ENCODE measurements around the gene CLCN1.
A peak's percentile ranks its signal among the peaks of the same experiment; 100 is the strongest.
"Not testable (repeated sequence)": the region's sequence is repeated elsewhere in the genome, so short reads cannot be mapped to it uniquely, and the experiment has no call there.

CLCN1 gene

GRCh38 chr7:143315776-143316175 is at the start of gene CLCN1:
TSS of gene CLCN1 (plus strand) at chr7:143316111. CDS start at chr7:143316213, 102 bp downstream.
- no peak for DNase-seq (ENCODE audit: low read depth in 1 of 2, low spot score in 1 of 2)

GRCh38 chr7:143269251-143269650 is 46.7 kb upstream of the CLCN1 start:
- no peak for DNase-seq (ENCODE audit: low read depth in 1 of 2, low spot score in 1 of 2)

- DNase-seq (ENCODE audit: low read depth in 1 of 2, low spot score in 1 of 2) = no peak
Observed at GRCh38 chr7:143271240-143271639, 44.7 kb upstream of the CLCN1 start.

- no peak for DNase-seq (ENCODE audit: low read depth in 1 of 2, low spot score in 1 of 2)
Observed at GRCh38 chr7:143272871-143273270, 43.0 kb upstream of the CLCN1 start.

GRCh38 chr7:143279186-143280098 is 36.5 kb upstream of the CLCN1 start:
- DNase-seq (ENCODE audit: low read depth in 1 of 2, low spot score in 1 of 2) = no peak

GRCh38 chr7:143280160-143280559 is 35.8 kb upstream of the CLCN1 start:
- DNase-seq (ENCODE audit: low read depth in 1 of 2, low spot score in 1 of 2) = no peak

GRCh38 chr7:143280566-143280965 is 35.3 kb upstream of the CLCN1 start:
- no peak for DNase-seq (ENCODE audit: low read depth in 1 of 2, low spot score in 1 of 2)

- DNase-seq (ENCODE audit: low read depth in 1 of 2, low spot score in 1 of 2) = no peak
Observed at GRCh38 chr7:143281529-143281928, 34.4 kb upstream of the CLCN1 start.

- no peak for DNase-seq (ENCODE audit: low read depth in 1 of 2, low spot score in 1 of 2)
Observed at GRCh38 chr7:143282124-143282523, 33.8 kb upstream of the CLCN1 start.

- DNase-seq (ENCODE audit: low read depth in 1 of 2, low spot score in 1 of 2) = no peak
Observed at GRCh38 chr7:143283381-143283780, 32.5 kb upstream of the CLCN1 start.

GRCh38 chr7:143284591-143285469 is 31.1 kb upstream of the CLCN1 start, which contains the start of gene TMEM139:
TSS of gene TMEM139 (plus strand) at chr7:143284958. CDS start at chr7:143285958, 1,000 bp downstream.
- DNase-seq (ENCODE audit: low read depth in 1 of 2, low spot score in 1 of 2) = no peak

GRCh38 chr7:143285470-143285778 is 30.5 kb upstream of the CLCN1 start:
- no peak for DNase-seq (ENCODE audit: low read depth in 1 of 2, low spot score in 1 of 2)

- DNase-seq (ENCODE audit: low read depth in 1 of 2, low spot score in 1 of 2) = no peak
Observed at GRCh38 chr7:143285806-143286521, 29.9 kb upstream of the CLCN1 start.

GRCh38 chr7:143286522-143286890 is 29.4 kb upstream of the CLCN1 start:
- DNase-seq (ENCODE audit: low read depth in 1 of 2, low spot score in 1 of 2) = no peak

- no peak for DNase-seq (ENCODE audit: low read depth in 1 of 2, low spot score in 1 of 2)
Observed at GRCh38 chr7:143287339-143287934, 28.5 kb upstream of the CLCN1 start.

- DNase-seq (ENCODE audit: low read depth in 1 of 2, low spot score in 1 of 2) = peak; percentile 98 to 99
Observed at GRCh38 chr7:143287935-143288826, 27.7 kb upstream of the CLCN1 start, which contains the start of gene CASP2. TSS of gene CASP2 (plus strand) at chr7:143288351. CDS start at chr7:143288456, 105 bp downstream.

- no peak for DNase-seq (ENCODE audit: low read depth in 1 of 2, low spot score in 1 of 2)
Observed at GRCh38 chr7:143288836-143289235, 27.1 kb upstream of the CLCN1 start.

- no peak for DNase-seq (ENCODE audit: low read depth in 1 of 2, low spot score in 1 of 2)
Observed at GRCh38 chr7:143289421-143289820, 26.5 kb upstream of the CLCN1 start.

- not testable (repeated sequence) for DNase-seq (ENCODE audit: low read depth in 1 of 2, low spot score in 1 of 2)
Observed at GRCh38 chr7:143289888-143290287, 26.0 kb upstream of the CLCN1 start.

- no peak for DNase-seq (ENCODE audit: low read depth in 1 of 2, low spot score in 1 of 2)
Observed at GRCh38 chr7:143290293-143290692, 25.6 kb upstream of the CLCN1 start.

Data from stimulated activated CD4-positive, alpha-beta T cell treated with anti-CD3 and anti-CD28 coated beads, Interleukin-15, amount 100 ng/mL, for 1 hour (primary cell).